Fibroblast of lung (primary cell): ENCODE data around the gene OGDHL.

Source experiments
- CTCF ChIP-seq, 2 donors: IDR thresholded peaks in 1 of 2; conservative IDR thresholded peaks in 1 of 2; 1 replicate in 1 of 2; 2 replicates in 1 of 2; pipeline ENCODE4 v1.5.1; 2011 to 2012; ENCODE audit warnings: low read length in 2 of 2, control low read depth in 1 of 2, inconsistent platforms in 1 of 2, low read depth in 1 of 2, mild to moderate bottlenecking in 1 of 2
- EZH2 ChIP-seq: IDR thresholded peaks from 2 replicates; pipeline ENCODE4 v1.5.1; 2012; ENCODE audit warnings: low read length, control low read depth, mild to moderate bottlenecking; ENCODE audit errors: missing control alignments

- TF ChIP-seq CTCF (conservative IDR thresholded peaks at IDR 0.05 in 1 of 2, IDR thresholded peaks at IDR 0.05 in 1 of 2; ENCODE audit: low read depth in 1 of 2, low read length in 2 of 2) (no peak), EZH2 (no peak)
Observed at GRCh38 chr10:49710966-49711365, 51.2 kb downstream of the OGDHL start.
